HG03439 (cell line): ENCODE measurements around the gene ZCCHC24.

Experiments
- ATAC-seq: cut with Tn5 transposase; IDR thresholded peaks from one replicate; pipeline ENCODE4 v1.9.1; 2021; ENCODE audit warnings: mild to moderate bottlenecking, moderate library complexity; ENCODE audit not compliant: unreplicated experiment

The ZCCHC24 gene

GRCh38 chr10:79433324-79434222 lies 11.9 kb downstream of the ZCCHC24 start:
- no peak for ATAC-seq

DNA sequence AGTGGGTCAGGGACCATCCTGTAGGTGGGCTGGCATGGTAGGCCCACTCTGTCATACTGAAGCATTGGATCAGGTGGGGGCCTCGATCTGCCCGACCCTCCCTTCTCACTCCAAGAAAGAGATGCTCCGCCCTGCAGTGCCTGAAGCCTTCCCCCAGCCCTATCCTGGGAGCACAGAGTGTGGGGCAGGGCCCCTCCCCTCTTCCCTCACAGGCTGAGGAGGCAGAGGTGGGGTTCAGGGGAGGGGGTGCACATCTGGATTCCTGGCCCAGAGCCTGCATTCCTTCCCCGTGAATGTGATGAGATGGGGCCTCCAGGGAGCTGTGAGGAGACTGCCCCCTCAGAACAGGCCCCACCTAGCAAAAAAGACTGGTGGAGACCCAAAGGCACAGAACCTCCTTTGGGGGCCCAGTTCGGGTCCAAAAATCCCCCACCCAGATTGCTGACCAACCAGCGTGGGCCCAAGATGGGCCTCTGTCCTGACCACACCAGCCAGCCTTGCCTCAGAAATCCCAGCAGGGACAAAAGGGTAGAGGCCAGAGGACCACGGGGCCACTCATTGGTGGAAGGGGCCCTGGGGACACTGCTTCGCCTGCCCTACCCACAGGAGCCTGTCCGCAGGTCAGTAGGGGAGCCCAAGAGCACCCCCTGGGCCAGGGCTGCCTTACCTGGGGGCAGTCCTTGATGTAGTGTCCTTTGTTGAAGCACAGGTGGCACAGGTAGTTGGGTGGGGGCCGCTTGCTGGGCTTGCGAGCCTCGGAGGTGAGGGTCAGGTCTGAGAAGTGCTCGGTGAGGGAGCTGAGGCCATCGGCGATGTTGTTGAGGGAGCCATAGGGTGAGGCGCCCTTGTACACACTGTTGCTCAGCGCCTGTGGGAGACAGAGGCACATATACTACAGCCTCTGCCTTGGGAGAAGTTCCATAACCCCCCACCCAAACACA lies 13.3 kb downstream of the ZCCHC24 start:
- no peak for ATAC-seq

- ATAC-seq = no peak
Observed at GRCh38 chr10:79431428-79431827, 14.0 kb downstream of the ZCCHC24 start.

GRCh38 chr10:79430936-79431335 lies 14.5 kb downstream of the ZCCHC24 start:
- ATAC-seq = no peak

DNA sequence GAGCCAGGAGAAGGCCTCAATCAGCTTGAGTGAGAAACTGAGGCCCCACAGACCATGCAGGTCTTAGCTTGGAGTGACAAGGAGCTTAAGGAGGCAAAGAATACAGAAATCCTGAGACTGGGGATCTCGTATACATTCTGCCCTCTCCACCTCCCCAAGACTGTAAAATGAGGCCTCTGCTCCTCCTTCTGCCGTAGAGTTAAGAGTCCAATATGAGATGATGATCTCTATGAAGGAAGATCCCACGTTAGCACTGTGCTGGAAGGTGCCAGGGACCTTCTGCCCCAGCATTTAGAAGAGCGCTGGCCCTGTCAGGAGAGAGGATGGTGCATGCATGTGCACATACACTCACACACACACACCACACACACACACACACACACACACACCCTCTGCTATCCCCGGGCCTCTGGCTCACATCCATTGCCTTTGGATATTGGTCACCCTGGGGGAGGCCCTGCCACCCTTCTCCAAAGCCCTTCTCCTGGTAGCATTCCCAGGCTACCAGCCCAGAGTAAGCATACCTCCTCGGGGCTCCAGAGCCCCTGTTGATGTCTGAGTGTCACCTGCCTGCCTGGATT lies 15.0 kb downstream of the ZCCHC24 start:
- ATAC-seq = no peak

GRCh38 chr10:79429751-79430150 lies 15.7 kb downstream of the ZCCHC24 start:
- no peak for ATAC-seq

- no peak for ATAC-seq
Observed at GRCh38 chr10:79427965-79428364, 17.5 kb downstream of the ZCCHC24 start.

DNA sequence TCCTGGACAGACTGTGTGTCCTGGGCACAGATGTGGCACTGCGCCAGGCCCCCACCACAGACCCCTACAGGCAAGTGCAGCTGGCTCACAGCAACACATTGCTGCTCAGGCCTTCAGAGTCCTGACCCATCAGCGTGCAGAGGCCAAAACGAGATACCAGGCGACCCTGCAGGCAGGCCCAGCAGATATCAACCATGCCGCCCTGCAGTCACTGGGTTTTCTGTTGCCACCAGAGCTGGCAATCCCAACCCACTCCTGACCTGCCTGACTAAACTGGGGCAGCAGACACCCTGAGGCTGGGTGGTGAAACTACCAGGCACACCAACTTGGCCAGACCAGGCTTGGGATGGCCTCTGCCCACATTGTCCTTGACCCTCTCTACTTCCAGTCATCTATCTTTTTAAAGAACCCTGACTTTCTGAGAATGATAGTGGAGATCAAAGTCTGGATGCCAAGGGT lies 20.3 kb downstream of the ZCCHC24 start:
- ATAC-seq = no peak

DNA sequence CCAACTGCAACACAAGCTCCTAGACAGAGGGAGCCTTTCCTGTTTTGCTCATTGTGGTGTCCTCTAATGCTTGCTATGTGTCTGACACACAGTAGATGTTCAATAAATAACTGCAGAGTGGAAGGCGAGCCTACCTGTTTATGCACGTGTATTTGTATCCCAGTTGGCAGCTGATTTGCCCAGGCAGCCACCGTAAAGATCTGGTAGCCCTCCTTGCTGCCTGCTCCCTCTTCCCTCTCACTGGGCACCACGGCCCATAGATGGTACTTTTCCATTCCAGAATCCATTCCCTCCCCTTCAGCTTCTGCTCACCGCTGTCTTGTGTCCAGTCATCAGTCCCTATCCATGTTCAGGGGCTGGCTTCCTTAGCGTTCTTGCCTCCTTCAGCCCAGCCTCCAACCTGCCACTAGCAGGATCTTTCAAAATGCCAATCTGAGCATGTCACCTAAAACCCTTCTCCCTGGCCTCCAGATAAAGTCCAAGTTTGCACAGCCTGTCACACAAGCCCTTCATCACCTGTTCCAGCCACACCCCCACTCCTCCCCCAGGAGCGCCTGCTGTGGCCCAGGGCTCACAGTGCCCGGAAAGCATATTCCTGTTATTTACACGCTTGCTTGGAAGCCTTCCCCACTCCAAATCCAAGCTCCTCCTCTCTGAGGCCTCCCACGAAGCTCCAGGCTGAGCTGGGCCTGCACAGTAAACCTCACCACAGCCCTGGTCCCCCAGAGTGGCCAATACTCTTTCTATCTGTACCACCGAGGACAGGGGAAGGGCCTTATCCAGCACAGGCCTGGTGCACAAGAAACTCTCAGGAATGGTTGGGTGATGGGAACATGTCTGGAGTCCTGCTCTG lies 21.0 kb downstream of the ZCCHC24 start:
- ATAC-seq = no peak

- no peak for ATAC-seq
Observed at GRCh38 chr10:79422178-79422892, 23.1 kb downstream of the ZCCHC24 start.

GRCh38 chr10:79420974-79421688 lies 24.3 kb downstream of the ZCCHC24 start:
- ATAC-seq = no peak

DNA sequence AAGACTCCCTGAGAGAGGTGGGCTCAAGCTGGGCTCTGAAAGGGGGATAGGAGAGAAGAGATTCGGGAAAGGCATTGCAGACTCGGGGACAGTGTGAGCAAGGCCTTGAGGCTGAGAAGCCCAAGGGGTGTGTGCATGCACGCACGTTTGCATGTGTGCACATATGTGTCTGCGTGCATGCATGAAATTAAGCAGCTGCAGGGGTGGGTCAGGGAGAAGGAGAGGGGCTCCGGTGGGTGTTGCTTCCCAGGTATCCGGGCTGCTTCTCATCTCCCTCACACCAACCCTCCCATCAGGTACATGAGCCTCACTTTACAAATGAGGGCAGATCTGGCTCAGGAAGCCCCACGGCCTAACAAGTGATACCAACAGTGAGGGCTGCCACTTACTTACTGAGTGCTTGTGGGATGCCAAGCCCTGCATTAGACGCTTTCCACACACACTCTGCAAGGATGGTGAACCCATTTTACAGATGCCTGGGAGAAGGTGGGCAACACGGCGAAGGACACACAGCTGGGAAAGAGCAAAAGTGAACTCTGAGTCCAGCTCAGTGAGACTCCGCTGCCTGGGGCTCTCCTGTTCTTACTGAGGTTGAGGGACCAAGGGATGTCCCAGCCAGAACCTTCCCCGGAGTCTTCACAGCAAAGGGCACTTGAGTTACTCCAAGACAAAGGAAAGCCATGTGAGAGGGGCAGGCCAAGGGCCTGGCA lies 26.4 kb downstream of the ZCCHC24 start:
- ATAC-seq = no peak

GRCh38 chr10:79418274-79418673 lies 27.1 kb downstream of the ZCCHC24 start:
- ATAC-seq = no peak

GRCh38 chr10:79417731-79418130 lies 27.7 kb downstream of the ZCCHC24 start:
- no peak for ATAC-seq

DNA sequence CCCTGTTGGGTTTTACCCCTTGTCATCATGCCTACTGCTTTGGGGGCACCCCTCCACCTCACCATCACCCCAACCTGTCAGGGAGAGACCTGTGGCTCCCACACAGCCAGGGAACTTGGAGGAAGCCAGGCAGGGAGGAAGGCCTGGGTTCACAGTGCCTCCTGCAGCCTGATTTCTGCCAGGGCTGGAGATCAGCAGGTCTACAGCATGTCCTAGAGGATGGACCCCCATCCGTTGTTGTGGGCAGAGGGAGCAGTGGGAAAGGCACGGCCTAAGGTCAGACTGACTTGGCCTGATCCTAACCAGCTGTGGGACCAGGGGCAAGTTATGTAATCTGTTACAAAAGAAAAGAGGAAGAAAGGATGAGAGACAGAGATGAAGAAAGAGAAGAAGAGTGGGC lies 28.2 kb downstream of the ZCCHC24 start:
- no peak for ATAC-seq

DNA sequence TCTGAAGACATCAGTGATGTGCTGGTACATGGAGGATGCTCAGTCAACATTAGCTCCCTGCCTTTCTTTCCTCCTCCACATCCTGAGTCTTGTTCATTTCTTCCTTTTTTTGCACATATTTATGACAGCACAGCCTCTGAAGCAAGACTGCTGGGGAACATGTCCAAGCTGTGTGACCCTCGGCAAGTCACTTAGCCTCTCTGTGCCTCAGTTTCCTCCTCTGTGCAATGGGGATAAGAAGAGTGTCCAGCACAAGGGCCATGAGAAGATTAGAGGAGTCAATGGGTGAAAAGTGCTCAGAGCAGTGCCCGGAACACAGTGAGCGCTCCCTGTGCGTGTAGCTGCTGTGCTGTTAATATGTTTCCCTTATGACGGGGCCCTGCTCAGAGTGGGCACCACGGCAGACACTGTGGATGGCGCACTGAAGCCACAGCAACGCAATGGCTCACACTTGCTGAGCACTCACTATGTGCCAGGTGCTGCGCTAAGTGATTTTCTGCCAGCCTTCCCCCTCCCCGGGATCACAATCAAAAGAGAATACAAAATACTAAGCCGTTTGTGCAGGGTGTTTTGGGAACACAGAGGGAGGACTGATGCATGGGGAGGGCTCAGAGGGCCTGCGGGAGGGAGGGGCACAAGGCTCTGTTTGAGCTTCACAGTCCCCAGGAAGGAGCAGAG lies 28.7 kb downstream of the ZCCHC24 start:
- no peak for ATAC-seq

GRCh38 chr10:79415736-79416577 lies 29.5 kb downstream of the ZCCHC24 start:
- no peak for ATAC-seq
